Mucosa of stomach (tissue), 1 donor: ENCODE data around the gene RSPH4A.
"Not testable (repeated sequence)": the region's sequence is repeated elsewhere in the genome, so short reads cannot be mapped to it uniquely, and the experiment has no call there.

Experiments used
- H3K27me3 ChIP-seq: one replicate; pipeline ENCODE4 v1.7.0; 2013; ENCODE audit warnings: mild to moderate bottlenecking, low read length; ENCODE audit not compliant: control insufficient read depth, insufficient read depth
- H3K36me3 ChIP-seq: one replicate; pipeline ENCODE4 v1.7.0; 2013; ENCODE audit warnings: low read length; ENCODE audit not compliant: control insufficient read depth, insufficient read depth
- H3K4me1 ChIP-seq: one replicate; pipeline ENCODE4 v1.7.0; 2013; ENCODE audit warnings: mild to moderate bottlenecking, low read length; ENCODE audit not compliant: control insufficient read depth, insufficient read depth
- H3K4me3 ChIP-seq: one replicate; pipeline ENCODE4 v1.7.0; 2013; ENCODE audit warnings: low read length
- H3K9ac ChIP-seq: one replicate; pipeline ENCODE4 v1.7.0; 2013; ENCODE audit warnings: mild to moderate bottlenecking, low read length, moderate library complexity
- H3K9me3 ChIP-seq: one replicate; pipeline ENCODE4 v1.7.0; 2013; ENCODE audit warnings: mild to moderate bottlenecking, low read length, moderate library complexity; ENCODE audit not compliant: control insufficient read depth
- donor health status: Pancreatic carcinoma.

Gene RSPH4A

DNA sequence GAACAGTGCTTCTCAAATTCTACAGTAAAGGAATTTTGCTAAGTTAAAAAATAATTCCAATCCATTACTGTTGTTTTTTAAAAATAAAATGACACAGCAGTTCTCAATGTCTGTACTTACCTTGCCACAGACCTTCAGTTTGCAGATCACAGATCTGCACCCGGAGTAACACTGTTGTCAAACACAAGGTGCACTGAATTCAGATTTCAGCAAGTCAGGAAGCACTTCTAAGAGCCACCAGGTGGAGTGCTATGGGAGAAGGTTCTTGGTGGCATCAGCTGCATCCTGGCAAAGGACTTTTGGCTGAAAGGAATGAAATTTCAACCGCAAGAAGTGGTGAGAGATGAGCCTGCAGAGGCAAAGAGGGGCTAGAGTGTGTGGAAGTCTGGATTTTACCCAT is 17.4 kb downstream of the RSPH4A start:
- Histone ChIP-seq H3K9me3 (no peaks in the 10 kb centered on the region), H3K27me3 (no peaks in the 10 kb centered on the region), H3K9ac (no peak overlapping the region), H3K4me3 (no peak overlapping the region), H3K4me1 (no peaks in the 10 kb centered on the region), H3K36me3 (no peaks in the 10 kb centered on the region)

DNA sequence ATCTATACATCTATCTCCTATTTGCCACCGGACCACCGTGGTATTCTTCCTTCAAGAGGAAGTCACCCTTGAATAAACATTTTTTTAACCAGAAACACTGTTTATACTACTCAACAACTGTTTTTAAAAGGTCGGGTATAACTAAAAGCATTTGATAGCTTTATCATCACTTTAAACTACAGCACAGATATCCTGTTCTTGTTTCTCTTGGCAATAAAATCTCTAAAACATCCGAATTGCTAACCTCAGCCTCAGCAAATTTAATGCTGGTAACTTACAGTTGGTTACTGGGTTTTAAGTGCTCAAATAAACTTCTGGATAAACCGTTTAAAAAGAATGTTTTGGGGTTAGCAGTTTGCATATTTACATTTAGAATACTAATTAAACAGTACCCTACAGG is 31.9 kb downstream of the RSPH4A start:
- no peaks in the 10 kb centered on the region for H3K27me3 ChIP-seq
- H3K4me1 ChIP-seq, result no peaks in the 10 kb centered on the region
- no peak overlapping the region for H3K4me3 ChIP-seq
- no peak overlapping the region for H3K9ac ChIP-seq
- no peaks in the 10 kb centered on the region for H3K9me3 ChIP-seq
- H3K36me3 ChIP-seq, result no peaks in the 10 kb centered on the region

DNA sequence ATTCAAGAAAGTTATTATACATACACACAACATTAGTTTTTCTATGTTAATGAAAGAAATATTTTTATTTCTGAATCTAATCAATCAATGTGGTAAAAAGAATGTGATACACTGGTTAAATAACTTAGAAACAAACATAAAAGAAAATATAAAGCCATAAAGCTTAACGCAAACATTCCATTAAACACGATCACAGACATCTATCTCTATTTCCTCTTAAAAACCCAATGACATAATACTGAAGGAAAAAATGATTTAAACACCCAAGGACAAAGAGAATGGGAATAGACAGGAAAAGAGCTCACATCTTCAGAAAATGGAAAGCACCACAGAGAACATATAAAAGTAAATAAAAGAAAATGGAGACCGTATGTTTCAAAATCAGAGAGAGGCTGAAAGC is 32.9 kb downstream of the RSPH4A start:
- H3K9me3 ChIP-seq, result no peaks in the 10 kb centered on the region
- no peaks in the 10 kb centered on the region for H3K36me3 ChIP-seq
- no peaks in the 10 kb centered on the region for H3K27me3 ChIP-seq
- H3K4me3 ChIP-seq, result no peak overlapping the region
- no peaks in the 10 kb centered on the region for H3K4me1 ChIP-seq
- no peak overlapping the region for H3K9ac ChIP-seq

DNA sequence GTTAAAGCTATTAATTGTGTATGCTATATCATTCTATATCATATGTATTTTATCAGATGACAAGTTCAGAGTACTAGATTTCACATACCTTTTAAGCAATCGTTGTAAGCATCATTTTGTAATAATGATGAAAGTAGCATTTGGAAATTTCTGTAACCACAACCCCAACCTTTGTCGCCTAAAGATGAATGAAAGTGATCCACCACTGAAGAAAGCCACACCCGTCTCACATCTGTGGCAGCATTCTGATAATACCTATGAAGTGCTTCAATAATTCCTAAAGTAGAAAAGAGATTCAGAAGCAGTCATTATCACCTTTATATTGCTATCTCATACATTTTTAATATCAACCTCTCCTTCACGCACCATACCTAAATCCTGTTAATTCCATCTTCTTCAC is 35.6 kb downstream of the RSPH4A start:
- Histone ChIP-seq H3K4me3 (no peak overlapping the region), H3K9ac (no peak overlapping the region), H3K4me1 (no peaks in the 10 kb centered on the region), H3K9me3 (no peaks in the 10 kb centered on the region), H3K27me3 (no peaks in the 10 kb centered on the region), H3K36me3 (no peaks in the 10 kb centered on the region)

DNA sequence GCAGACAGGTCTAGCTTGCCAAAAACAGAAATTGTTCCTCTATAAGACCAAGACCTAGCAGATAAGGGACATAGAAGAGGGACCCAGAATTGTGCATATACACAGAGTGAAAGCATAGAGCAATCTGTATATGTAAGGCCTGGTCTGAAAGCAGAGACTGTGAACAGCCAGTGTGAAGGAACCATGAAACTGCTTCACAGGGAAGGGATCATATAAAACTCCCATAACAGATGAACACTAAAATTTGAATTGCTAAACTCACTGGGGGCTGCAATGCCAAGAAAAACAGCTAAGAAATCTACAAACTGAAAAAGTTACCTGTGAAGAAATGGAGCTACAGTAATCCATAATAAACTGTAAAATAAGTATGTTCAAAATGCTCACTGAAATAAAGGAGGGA is 45.3 kb downstream of the RSPH4A start:
- H3K4me3 ChIP-seq, result no peak overlapping the region
- no peak overlapping the region for H3K9ac ChIP-seq
- no peaks in the 10 kb centered on the region for H3K27me3 ChIP-seq
- H3K36me3 ChIP-seq, result no peaks in the 10 kb centered on the region
- peaks cover 5% of the 10 kb centered on the region for H3K4me1 ChIP-seq
- no peaks in the 10 kb centered on the region for H3K9me3 ChIP-seq

DNA sequence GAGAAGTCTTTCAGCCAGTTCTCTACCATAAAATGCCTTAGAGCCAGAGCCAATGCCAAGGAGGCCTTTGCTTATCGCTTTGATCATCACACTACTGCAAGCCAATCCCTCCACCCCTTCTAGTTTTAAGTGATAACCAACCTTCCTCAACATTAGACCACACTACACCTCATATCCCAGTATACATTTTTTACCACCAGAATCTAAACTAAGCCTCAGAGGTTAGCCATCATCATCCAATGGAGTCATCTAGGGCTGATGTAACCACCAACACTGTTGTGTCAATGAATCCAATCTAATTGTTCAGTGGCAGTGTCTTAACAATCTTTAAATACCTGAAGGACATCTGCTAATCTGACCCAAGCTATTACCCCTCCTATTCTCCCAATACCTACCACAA is 45.9 kb downstream of the RSPH4A start:
- H3K27me3 ChIP-seq, result no peaks in the 10 kb centered on the region
- no peak overlapping the region for H3K9ac ChIP-seq
- H3K4me1 ChIP-seq, result peaks cover 5% of the 10 kb centered on the region
- H3K9me3 ChIP-seq, result no peaks in the 10 kb centered on the region
- H3K4me3 ChIP-seq, result no peak overlapping the region
- no peaks in the 10 kb centered on the region for H3K36me3 ChIP-seq

DNA sequence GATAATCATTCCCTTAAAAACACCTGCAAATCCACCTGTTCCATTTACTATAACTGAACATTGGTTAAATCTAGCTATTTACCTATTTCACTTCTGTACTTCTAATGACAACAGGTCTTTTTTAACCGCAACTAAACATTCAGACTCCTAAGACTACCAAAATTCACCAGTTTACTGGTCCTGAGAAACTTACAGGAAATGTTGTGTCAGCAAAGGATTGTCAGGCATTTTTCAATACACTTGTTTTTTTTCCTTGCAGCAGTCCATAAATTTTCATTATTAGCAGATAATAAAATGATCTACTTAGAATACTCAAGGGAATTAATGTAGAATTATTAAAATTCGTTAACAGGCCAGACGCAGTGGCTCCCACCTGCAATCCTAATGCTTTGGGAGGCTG is 47.0 kb downstream of the RSPH4A start:
- Histone ChIP-seq H3K4me3 (no peak overlapping the region), H3K9ac (no peak overlapping the region), H3K36me3 (no peaks in the 10 kb centered on the region), H3K27me3 (no peaks in the 10 kb centered on the region), H3K9me3 (no peaks in the 10 kb centered on the region), H3K4me1 (peaks cover 5% of the 10 kb centered on the region)

DNA sequence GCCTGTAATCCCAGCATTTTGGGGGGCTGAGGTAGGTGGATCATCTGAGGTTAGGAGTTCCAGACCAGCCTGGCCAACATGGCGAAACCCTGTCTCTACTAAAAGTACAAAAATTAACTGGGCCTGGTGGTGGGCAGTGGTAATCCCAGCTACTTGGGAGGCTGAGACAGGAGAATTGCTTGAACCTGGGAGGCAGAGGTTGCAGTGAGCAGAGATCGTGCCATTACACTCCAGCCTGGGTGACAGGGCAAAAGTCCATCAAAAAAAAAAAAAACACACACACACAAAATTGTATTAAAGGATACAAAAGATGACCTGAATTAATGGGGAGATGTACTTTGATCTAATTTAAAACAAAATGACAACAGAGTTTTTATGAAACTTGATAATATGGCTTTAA is 47.9 kb downstream of the RSPH4A start:
- H3K36me3 ChIP-seq, H3K4me1 ChIP-seq, H3K9me3 ChIP-seq, H3K4me3 ChIP-seq, H3K9ac ChIP-seq, H3K27me3 ChIP-seq: not testable (repeated sequence)

DNA sequence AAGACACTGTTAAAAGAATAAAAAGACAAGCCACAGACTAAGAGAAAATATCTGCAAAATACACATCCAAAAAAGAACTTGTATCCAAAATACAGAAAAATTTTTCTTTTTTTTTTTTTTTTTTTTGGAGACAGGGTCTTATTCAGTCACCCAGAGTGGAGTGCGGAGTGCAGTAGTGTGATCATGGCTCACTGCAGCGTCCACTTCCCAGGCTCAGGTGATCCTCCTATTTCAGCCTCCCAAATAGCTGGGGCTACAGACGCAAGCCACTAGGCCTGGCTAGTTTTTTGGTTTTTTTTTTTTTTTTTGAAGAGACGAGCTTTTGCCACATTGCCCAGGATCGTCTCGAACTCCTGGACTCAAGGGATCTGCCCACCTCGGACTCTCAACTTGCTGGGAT is 49.2 kb downstream of the RSPH4A start:
- Histone ChIP-seq H3K9me3 (no peaks in the 10 kb centered on the region), H3K9ac (no peak overlapping the region), H3K27me3 (no peaks in the 10 kb centered on the region), H3K4me3 (no peak overlapping the region), H3K4me1 (peaks cover 5% of the 10 kb centered on the region), H3K36me3 (no peaks in the 10 kb centered on the region)

DNA sequence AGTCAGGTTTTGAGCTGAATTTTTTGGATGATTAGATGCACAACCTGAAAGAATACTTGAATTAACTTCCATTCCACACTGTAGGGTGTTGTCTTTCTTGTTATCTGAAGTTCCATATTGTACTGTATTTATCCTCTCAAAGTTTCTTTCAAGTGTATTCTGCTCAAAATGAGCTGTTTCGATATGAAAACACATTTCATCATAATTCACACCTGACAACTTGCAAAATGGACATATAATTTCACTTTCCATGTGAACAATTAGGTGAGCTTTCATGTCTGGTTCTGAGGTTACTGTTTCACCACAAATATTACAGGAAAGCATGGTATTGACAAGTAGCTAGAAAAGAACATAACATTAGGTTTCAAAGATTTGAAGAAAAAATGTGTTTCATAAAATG is 50.6 kb downstream of the RSPH4A start:
- Histone ChIP-seq H3K9ac (no peak overlapping the region), H3K27me3 (no peaks in the 10 kb centered on the region), H3K36me3 (no peaks in the 10 kb centered on the region), H3K4me3 (no peak overlapping the region), H3K4me1 (peaks cover 5% of the 10 kb centered on the region), H3K9me3 (no peaks in the 10 kb centered on the region)

DNA sequence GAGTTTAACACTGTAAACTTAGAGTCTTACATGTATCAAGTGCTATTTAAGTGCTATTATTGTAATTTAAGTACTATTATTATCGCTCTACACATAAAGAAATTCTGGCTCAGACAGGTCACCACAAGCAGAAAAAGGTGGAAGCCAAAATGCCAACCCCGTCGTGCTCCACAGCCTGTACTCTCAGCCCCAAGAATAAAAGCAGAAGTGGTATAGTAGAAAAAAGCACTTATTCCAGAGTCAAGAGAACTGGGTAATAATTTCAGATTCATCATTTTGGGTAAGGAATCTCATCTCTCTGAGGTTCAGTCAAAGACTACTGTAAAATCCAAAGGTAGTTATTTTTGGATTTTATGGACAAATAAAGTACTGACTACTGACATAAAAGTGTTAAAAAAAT is 51.3 kb downstream of the RSPH4A start:
- Histone ChIP-seq H3K9ac (peak overlapping the region; percentile 90), H3K4me3 (no peak overlapping the region)

DNA sequence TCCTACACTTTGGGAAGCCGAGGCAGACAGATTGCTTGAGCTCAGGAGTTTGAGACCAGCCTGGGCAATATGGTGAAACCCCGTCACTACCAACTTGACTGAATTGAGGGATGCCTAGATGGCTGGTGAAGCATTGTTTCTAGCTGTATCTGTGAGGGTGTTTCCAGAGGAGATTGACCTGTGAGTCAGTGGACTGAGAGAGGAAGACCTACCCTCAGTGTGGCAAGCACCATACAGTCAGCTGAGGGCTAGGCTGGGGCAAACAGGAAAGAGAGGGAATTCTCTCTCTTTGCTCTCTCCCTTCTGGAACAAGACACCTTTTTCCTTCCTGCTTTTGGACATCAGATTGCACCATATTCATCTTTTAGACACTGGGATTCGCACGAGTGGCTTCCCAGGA is 56.0 kb downstream of the RSPH4A start:
- no peak overlapping the region for H3K4me3 ChIP-seq
- no peaks in the 10 kb centered on the region for H3K36me3 ChIP-seq
- no peaks in the 10 kb centered on the region for H3K9me3 ChIP-seq
- no peaks in the 10 kb centered on the region for H3K4me1 ChIP-seq
- no peaks in the 10 kb centered on the region for H3K27me3 ChIP-seq
- no peak overlapping the region for H3K9ac ChIP-seq

More for the DNA sequence above, 51.3 kb downstream of the RSPH4A start:
- H3K27me3 ChIP-seq, result no peaks in the 10 kb centered on the region
- no peaks in the 10 kb centered on the region for H3K36me3 ChIP-seq
- H3K9me3 ChIP-seq, result no peaks in the 10 kb centered on the region
- peaks cover 5% of the 10 kb centered on the region for H3K4me1 ChIP-seq

DNA sequence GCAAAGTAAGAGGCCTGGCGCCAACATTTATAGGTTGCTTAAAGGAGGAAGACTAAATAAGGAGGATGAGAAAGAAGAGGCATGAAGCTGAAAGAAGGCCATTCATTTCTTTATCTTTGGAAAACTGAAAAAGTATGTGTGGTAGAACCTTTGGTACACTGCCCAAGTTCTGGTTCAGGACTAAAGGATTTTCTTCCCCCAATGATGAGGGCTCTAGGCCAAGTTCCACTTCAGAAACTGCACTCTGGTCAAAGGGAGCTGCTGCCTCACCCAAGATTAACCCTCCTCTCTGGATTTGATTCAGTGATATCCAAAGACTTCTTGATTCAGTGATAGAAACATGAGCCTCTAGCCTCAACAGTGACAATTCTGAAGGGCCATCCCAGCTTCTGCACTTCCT is 59.7 kb downstream of the RSPH4A start:
- Histone ChIP-seq H3K4me1 (no peaks in the 10 kb centered on the region), H3K9ac (no peak overlapping the region), H3K27me3 (no peaks in the 10 kb centered on the region), H3K36me3 (no peaks in the 10 kb centered on the region), H3K9me3 (no peaks in the 10 kb centered on the region), H3K4me3 (no peak overlapping the region)
